DND-41 (cell line): ENCODE data around the gene ENAH.

Source experiments
- CTCF ChIP-seq: IDR thresholded peaks from 2 replicates; pipeline ENCODE4 v1.5.1; 2012; ENCODE audit warnings: borderline replicate concordance, low read length, moderate library complexity, mild to moderate bottlenecking; ENCODE audit not compliant: poor library complexity, severe bottlenecking; ENCODE audit errors: extremely low read depth
- EZH2 ChIP-seq: IDR thresholded peaks from 3 replicates; pipeline ENCODE4 v1.6.1; 2012; ENCODE audit warnings: borderline replicate concordance, low read depth, mild to moderate bottlenecking, moderate library complexity, low read length, inconsistent platforms; ENCODE audit not compliant: severe bottlenecking

DNA sequence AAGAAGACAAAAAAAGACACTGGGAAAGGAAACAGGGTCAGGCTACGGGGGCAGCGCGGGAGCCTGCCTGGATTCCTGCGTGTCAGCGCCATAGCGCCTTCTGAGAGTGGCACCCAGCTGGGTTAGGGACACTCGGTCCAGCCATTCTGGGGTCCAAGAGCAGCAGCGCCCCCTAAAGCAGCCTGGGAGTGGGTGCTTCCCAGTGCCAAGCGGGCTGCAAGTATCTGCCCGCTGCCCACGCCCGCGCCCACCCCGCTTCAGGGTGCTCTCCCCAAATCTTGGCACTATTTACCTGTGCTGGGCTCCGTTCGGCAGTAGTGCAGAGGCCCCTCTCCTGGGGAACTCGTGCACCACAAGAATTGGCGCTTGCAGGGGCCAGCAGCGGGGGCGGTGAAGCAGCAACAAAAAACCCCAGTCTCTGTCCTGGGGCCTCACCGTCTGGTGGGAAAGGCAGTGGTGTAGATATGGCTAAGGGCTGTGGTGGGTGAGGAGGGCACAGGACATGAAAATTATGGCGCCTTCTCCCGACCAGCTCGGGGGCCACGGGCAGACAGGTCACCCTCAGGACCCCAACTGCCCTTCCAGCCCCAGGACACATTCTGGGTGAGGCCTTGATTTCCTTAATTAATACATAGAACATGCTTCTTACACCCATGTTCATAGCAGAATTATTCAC is 200.9 kb downstream of the ENAH start:
- TF ChIP-seq CTCF: peak; percentile 10
- TF ChIP-seq EZH2: no peak
